Mucosa of rectum (tissue), 2 donors: ENCODE data around the gene CLCN6.

ENCODE experiments used
- H3K27ac ChIP-seq, 2 donors: one replicate each; pipeline ENCODE4 v1.7.0; 2013; ENCODE audit warnings: inconsistent platforms in 2 of 2, low read depth in 2 of 2, low read length in 2 of 2
- H3K27me3 ChIP-seq, 2 donors: one replicate each; pipeline ENCODE4 v1.7.0; 2013; ENCODE audit warnings: low read length in 2 of 2; ENCODE audit not compliant: control insufficient read depth in 2 of 2, insufficient read depth in 2 of 2
- H3K36me3 ChIP-seq, 2 donors: one replicate each; pipeline ENCODE4 v1.7.0; 2013; ENCODE audit warnings: low read length in 2 of 2; ENCODE audit not compliant: control insufficient read depth in 2 of 2, insufficient read depth in 2 of 2
- H3K4me1 ChIP-seq, 2 donors: one replicate each; pipeline ENCODE4 v1.7.0; 2013; ENCODE audit warnings: low read length in 2 of 2, mild to moderate bottlenecking in 1 of 2; ENCODE audit not compliant: control insufficient read depth in 2 of 2, insufficient read depth in 2 of 2
- H3K4me3 ChIP-seq, 2 donors: one replicate each; pipeline ENCODE4 v1.7.0; 2013; ENCODE audit warnings: low read length in 2 of 2
- H3K9ac ChIP-seq, 2 donors: one replicate each; pipeline ENCODE4 v1.7.0; 2013; ENCODE audit warnings: low read length in 2 of 2, low read depth in 1 of 2, mild to moderate bottlenecking in 1 of 2
- H3K9me3 ChIP-seq, 2 donors: one replicate each; pipeline ENCODE4 v1.7.0; 2013; ENCODE audit warnings: low read length in 2 of 2; ENCODE audit not compliant: control insufficient read depth in 2 of 2
- donor health status: healthy.
- donor health status: Normal muscosa, but diverticular disease.

The CLCN6 gene

DNA sequence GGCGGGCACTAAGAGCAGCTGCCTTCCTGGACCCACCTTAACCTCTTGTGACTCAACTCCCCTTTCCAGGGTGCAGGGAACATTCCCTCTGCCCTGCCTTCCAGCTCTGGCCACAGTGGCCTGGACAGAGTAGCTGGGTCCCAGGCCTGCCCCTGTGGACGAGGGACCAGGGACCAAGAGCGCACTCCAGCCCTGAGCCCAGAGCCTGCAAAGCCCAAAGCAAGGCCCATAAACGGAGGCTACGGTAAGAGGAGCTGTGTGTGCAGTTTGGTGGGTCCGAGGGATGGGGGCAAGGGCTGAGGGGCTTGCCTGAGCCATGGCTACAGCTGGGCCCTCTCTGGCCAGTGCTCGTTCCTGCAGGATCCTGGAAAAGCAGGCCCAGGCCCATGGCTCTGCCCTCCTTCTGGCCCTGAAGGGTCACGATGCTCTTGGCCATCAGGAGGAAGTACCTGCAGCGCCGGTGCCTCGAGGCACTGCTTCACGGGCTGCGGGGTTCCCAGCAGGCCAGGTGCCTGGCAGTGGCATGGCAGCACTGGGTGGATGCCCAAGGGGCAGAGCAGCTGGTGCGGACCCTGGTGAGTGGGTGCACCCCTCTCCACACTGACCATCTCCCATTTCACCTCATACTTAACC lies 18.1 kb upstream of the CLCN6 start:
- Histone ChIP-seq H3K27ac (peak overlapping the region; percentile 50 to 57), H3K4me3 (no peak overlapping the region), H3K27me3 (no peaks in the 10 kb centered on the region), H3K4me1 (peaks cover 32 to 55% of the 10 kb centered on the region in 2 donors), H3K9me3 (no peaks in the 10 kb centered on the region), H3K9ac (peak overlapping the region in 1 of 2 donors; percentile 36), H3K36me3 (peaks cover 16 to 21% of the 10 kb centered on the region in 2 donors)

GRCh38 chr1:11788549-11789053 lies 17.4 kb upstream of the CLCN6 start:
- Histone ChIP-seq H3K9me3 (no peaks in the 10 kb centered on the region), H3K27me3 (no peaks in the 10 kb centered on the region), H3K4me1 (peaks cover 32 to 55% of the 10 kb centered on the region in 2 donors), H3K36me3 (peaks cover 16 to 21% of the 10 kb centered on the region in 2 donors), H3K4me3 (no peak overlapping the region), H3K27ac (peak overlapping the region; percentile 50 to 57), H3K9ac (peak overlapping the region in 1 of 2 donors; percentile 36)

- H3K27ac ChIP-seq: peak overlapping the region; percentile 81 to 87
- H3K9ac ChIP-seq: no peak overlapping the region
- no peaks in the 10 kb centered on the region for H3K9me3 ChIP-seq
- no peak overlapping the region for H3K4me3 ChIP-seq
- H3K36me3 ChIP-seq: peaks cover 22 to 28% of the 10 kb centered on the region in 2 donors
- H3K4me1 ChIP-seq: peaks cover 32 to 55% of the 10 kb centered on the region in 2 donors
- no peaks in the 10 kb centered on the region for H3K27me3 ChIP-seq
Measured at GRCh38 chr1:11789126-11790067, 16.6 kb upstream of the CLCN6 start.

DNA sequence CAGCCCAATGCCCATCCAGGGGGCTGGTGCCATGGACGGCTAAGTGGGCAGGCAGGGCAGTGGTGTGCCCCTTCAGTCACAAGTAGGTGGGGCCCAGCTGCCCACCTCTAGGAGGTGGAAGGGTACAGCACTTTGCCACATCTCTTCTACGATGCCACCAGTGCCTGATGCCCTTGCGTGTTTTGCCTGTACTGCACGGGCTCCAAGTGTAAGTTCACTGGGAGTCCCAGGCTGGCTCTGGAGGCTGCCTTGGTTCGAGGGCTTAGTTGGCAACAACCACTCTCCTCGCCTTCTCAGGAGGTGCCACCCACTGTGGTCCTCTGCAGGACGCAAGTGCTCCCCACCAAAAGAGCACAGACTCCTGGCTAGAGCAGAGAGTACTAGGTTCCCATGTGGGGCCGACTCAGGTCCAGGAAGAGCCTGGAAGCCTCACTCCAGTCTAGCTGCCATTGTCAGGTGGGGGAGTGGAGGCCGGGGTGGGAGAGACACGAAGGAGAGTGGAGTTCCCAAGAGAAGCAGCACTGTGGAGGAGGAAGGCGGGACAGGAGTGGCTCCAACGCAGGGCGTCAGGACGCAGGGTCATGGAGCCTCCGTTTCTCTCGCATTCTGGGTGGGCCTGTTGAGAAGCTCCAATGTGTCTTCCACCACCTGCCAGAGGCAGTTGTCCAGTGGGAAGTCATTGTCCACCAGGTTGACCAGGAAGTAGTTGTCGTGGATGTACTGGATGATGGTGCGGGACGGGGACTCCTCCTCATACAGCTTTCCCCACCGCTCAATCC lies 15.7 kb upstream of the CLCN6 start:
- peak overlapping the region; percentile 81 to 87 for H3K27ac ChIP-seq
- H3K4me1 ChIP-seq: peaks cover 29 to 50% of the 10 kb centered on the region in 2 donors
- H3K27me3 ChIP-seq: no peaks in the 10 kb centered on the region
- H3K4me3 ChIP-seq: peak overlapping the region in 1 of 2 donors; percentile 15
- H3K9ac ChIP-seq: peak overlapping the region in 1 of 2 donors; percentile 36
- H3K9me3 ChIP-seq: no peaks in the 10 kb centered on the region
- peaks cover 31 to 37% of the 10 kb centered on the region in 2 donors for H3K36me3 ChIP-seq

DNA sequence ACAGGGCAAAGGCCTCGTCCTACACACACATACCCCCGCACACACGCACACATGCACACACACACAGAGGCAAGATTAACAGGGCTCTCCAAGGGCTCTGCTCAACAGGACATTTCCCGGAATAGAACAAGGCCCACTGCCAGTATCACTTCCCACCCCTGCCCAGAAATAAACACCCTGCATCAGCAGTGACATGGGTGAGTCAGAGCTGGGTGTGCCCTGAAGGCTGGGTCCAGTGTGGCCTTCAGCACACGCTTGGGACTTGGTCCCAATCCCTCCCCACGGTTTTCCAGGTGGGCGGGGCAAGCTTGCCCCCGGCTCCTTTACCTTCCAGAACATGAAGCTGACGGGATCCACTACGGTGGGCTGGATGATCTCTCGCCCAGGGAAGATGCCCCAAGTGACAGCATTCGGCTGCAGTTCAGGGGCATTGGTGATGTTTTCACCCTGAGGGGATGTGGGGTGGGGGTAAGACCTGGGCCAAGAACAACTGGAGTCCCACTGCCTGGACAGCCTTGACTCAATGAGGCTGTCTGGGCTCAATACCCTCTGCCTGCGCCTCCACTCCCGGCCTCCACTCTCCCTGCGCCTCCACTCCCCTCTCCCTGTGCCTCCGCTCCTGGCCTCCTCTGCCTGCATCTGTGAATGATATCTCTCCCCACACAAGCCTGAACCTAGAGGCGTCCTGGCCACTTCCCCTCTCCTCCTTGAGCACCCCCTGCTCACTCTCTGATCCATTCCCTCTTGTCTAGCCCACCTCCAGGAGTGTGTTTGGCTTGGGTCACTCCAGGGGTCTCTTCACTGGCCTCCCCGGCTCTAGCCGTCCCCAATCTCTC lies 14.9 kb upstream of the CLCN6 start:
- peak overlapping the region in 1 of 2 donors; percentile 15 for H3K4me3 ChIP-seq
- peak overlapping the region in 1 of 2 donors; percentile 57 for H3K9ac ChIP-seq
- H3K36me3 ChIP-seq: peaks cover 39 to 45% of the 10 kb centered on the region in 2 donors

GRCh38 chr1:11792106-11792505 lies 13.9 kb upstream of the CLCN6 start:
- peaks cover 24 to 46% of the 10 kb centered on the region in 2 donors for H3K4me1 ChIP-seq
- peak overlapping the region in 1 of 2 donors; percentile 57 for H3K9ac ChIP-seq
- H3K27me3 ChIP-seq: no peaks in the 10 kb centered on the region
- peaks cover 45 to 50% of the 10 kb centered on the region in 2 donors for H3K36me3 ChIP-seq
- no peaks in the 10 kb centered on the region for H3K9me3 ChIP-seq
- no peak overlapping the region for H3K4me3 ChIP-seq
- peak overlapping the region in 1 of 2 donors; percentile 77 for H3K27ac ChIP-seq

More for the DNA sequence above, 14.9 kb upstream of the CLCN6 start:
- Histone ChIP-seq H3K4me1 (peaks cover 27 to 50% of the 10 kb centered on the region in 2 donors), H3K27ac (peak overlapping the region; percentile 81 to 87), H3K9me3 (no peaks in the 10 kb centered on the region), H3K27me3 (no peaks in the 10 kb centered on the region)

GRCh38 chr1:11793819-11794218 lies 12.2 kb upstream of the CLCN6 start:
- H3K4me1 ChIP-seq: peaks cover 12 to 28% of the 10 kb centered on the region in 2 donors
- H3K27ac ChIP-seq: no peak overlapping the region
- H3K27me3 ChIP-seq: no peaks in the 10 kb centered on the region
- no peak overlapping the region for H3K4me3 ChIP-seq
- H3K9ac ChIP-seq: no peak overlapping the region
- no peaks in the 10 kb centered on the region for H3K9me3 ChIP-seq
- H3K36me3 ChIP-seq: peaks cover 45 to 50% of the 10 kb centered on the region in 2 donors

DNA sequence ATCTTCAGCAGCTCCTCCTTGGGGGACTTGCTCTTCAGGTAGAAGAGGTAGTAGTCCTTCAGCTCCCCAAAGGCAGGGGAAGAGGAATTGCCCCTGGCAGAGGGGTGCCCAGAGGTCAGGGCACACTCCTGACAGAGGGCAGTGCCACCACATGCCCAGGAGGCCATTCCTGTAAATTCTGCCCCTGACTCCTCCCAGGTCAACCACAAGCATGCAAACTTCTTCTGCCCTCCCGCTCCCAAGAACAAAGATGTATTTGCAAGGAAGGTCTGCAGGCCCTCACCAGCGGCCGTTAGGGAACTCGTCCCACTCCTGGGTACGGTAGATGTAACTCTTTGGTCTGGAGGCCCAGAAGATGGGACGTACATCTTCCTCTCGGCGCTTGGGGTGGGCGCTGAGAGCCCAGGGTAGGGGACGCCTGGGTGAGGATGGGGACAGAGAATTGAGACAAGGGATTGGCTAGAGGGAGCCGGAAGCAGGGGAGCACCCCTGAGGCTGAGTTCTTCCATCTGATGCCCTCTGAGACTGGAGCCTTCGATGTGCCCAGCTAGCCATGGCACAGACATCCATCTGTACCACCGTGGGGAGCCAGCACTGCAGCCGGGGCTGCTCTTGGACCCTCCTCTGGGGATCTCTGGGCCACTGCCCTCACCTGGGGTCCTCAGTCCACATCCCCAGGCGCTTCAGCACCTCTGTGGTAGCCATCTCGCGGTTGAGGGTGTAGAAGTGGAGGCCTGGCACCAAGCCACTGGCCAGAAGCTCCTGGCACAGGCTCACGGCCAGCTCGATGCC lies 11.3 kb upstream of the CLCN6 start:
- H3K4me3 ChIP-seq: no peak overlapping the region
- no peak overlapping the region for H3K27ac ChIP-seq
- H3K4me1 ChIP-seq: peaks cover 11 to 22% of the 10 kb centered on the region in 2 donors
- H3K9ac ChIP-seq: no peak overlapping the region
- H3K27me3 ChIP-seq: no peaks in the 10 kb centered on the region
- H3K36me3 ChIP-seq: peaks cover 50 to 54% of the 10 kb centered on the region in 2 donors
- no peaks in the 10 kb centered on the region for H3K9me3 ChIP-seq
